Cardiac septum (tissue), 1 donor: Measurements from ENCODE around the gene PCSK2. TPM values are rescaled to one million over a fixed set of nuclear protein-coding genes. Genes with fewer than 3 reads are reported as not detected.

Experiments used
- DNase-seq: peaks from one replicate; pipeline ENCODE4 v3.0.0-alpha.2; 2020; ENCODE audit warnings: low spot score
- intact Hi-C: fragments of 100-400 bp; cut with DNase I; formaldehyde crosslinking; loops from one replicate; pipeline ENCODE4 v1.14.0; 2022
- total RNA-seq: library from RNA; stranded (reverse); fragmentation: NEBNext Ultra II Directional; extraction: Animal tissue kit (Norgen Biotek cat#: 25700); gene quantifications from one replicate; pipeline ENCODE4 v1.2.1, GENCODE V29; 2021
- donor health status: DM: no; HTN: no; CAD: no.

PCSK2 gene
- total RNA-seq, 1 donor from 2014 or later, result 0.35 TPM

- no peak for DNase-seq
- intact Hi-C loops, result no loop called here
Measured at GRCh38 chr20:17437251-17437650, 210.4 kb downstream of the PCSK2 start.

GRCh38 chr20:17438436-17439039 is 211.7 kb downstream of the PCSK2 start:
- no peak for DNase-seq
- intact Hi-C loops, result no loop called here

- no peak for DNase-seq
- intact Hi-C loops, result no loop called here
Measured at GRCh38 chr20:17439616-17440296, 212.9 kb downstream of the PCSK2 start.

- intact Hi-C loops, result no loop called here
- DNase-seq, result no peak
Measured at GRCh38 chr20:17441745-17442144, 214.9 kb downstream of the PCSK2 start.

GRCh38 chr20:17442588-17442987 is 215.7 kb downstream of the PCSK2 start:
- intact Hi-C loops, result no loop called here
- DNase-seq, result no peak

- DNase-seq, result no peak
- intact Hi-C loops, result no loop called here
Measured at GRCh38 chr20:17443131-17443858, 216.5 kb downstream of the PCSK2 start.

GRCh38 chr20:17444091-17444490 is 217.3 kb downstream of the PCSK2 start:
- DNase-seq, result no peak
- intact Hi-C loops, result no loop called here

GRCh38 chr20:17445543-17445942 is 218.7 kb downstream of the PCSK2 start:
- intact Hi-C loops, result no loop called here
- DNase-seq, result no peak

GRCh38 chr20:17446171-17446570 is 219.3 kb downstream of the PCSK2 start:
- intact Hi-C loops, result no loop called here
- no peak for DNase-seq

GRCh38 chr20:17448071-17448470 is 221.2 kb downstream of the PCSK2 start:
- intact Hi-C loops, result no loop called here
- no peak for DNase-seq

GRCh38 chr20:17449031-17449430 is 222.2 kb downstream of the PCSK2 start:
- intact Hi-C loops, result no loop called here
- no peak for DNase-seq

GRCh38 chr20:17452441-17452840 is 225.6 kb downstream of the PCSK2 start:
- intact Hi-C loops, result no loop called here
- no peak for DNase-seq

GRCh38 chr20:17453592-17453991 is 226.8 kb downstream of the PCSK2 start:
- DNase-seq, result no peak
- intact Hi-C loops, result no loop called here

GRCh38 chr20:17456279-17456678 is 229.4 kb downstream of the PCSK2 start:
- no peak for DNase-seq
- intact Hi-C loops, result no loop called here

GRCh38 chr20:17457079-17457478 is 230.2 kb downstream of the PCSK2 start:
- no peak for DNase-seq
- intact Hi-C loops, result no loop called here

GRCh38 chr20:17457588-17458190 is 230.8 kb downstream of the PCSK2 start:
- no peak for DNase-seq
- intact Hi-C loops, result no loop called here

- intact Hi-C loops, result no loop called here
- no peak for DNase-seq
Measured at GRCh38 chr20:17460119-17460518, 233.3 kb downstream of the PCSK2 start.

GRCh38 chr20:17461941-17462340 is 235.1 kb downstream of the PCSK2 start:
- intact Hi-C loops, result no loop called here
- no peak for DNase-seq

GRCh38 chr20:17463711-17464110 is 236.9 kb downstream of the PCSK2 start:
- intact Hi-C loops, result no loop called here
- no peak for DNase-seq

- DNase-seq, result no peak
- intact Hi-C loops, result no loop called here
Measured at GRCh38 chr20:17465236-17465635, 238.4 kb downstream of the PCSK2 start.

GRCh38 chr20:17466641-17467040 is 239.8 kb downstream of the PCSK2 start:
- DNase-seq, result no peak
- intact Hi-C loops, result no loop called here
